Heart right ventricle (tissue), 16 donors: ENCODE measurements around the gene SLAMF6. TPM values are rescaled to one million over a fixed set of nuclear protein-coding genes. Genes with fewer than 3 reads are reported as not detected.
A peak's percentile ranks its signal among the peaks of the same experiment; 100 is the strongest.
"Not testable (repeated sequence)": the region's sequence is repeated elsewhere in the genome, so short reads cannot be mapped to it uniquely, and the experiment has no call there.

Source experiments
- ATAC-seq, 8 donors: fragments of 200-7000 bp; cut with Tn5 transposase; one replicate each; pipeline ENCODE4 v1.9.1; 2020; ENCODE audit warnings: mild to moderate bottlenecking in 8 of 8, moderate library complexity in 8 of 8, moderate number of reproducible peaks in 1 of 8
- DNase-seq, 2 donors: peaks; one replicate each; pipeline ENCODE4 v3.0.0-alpha.2; 2020
- H3K27ac ChIP-seq, 10 donors: fragments of 200-600 bp; sonication (generic) in 2 of 10; one replicate each; pipeline versions ENCODE4 v1.5.0 to v1.8.0; 2020 to 2022; ENCODE audit warnings: mild to moderate bottlenecking in 3 of 10
- H3K27me3 ChIP-seq, 7 donors: fragments of 200-600 bp; one replicate each; pipeline ENCODE4 v1.8.0; 2021 to 2022; ENCODE audit warnings: mild to moderate bottlenecking in 2 of 7
- H3K36me3 ChIP-seq, 9 donors: fragments of 200-600 bp; sonication (generic) in 1 of 9; one replicate each; pipeline versions ENCODE4 v1.5.0 to v1.8.0; 2020 to 2022; ENCODE audit warnings: mild to moderate bottlenecking in 2 of 9
- H3K4me1 ChIP-seq, 9 donors: fragments of 200-600 bp; sonication (generic) in 1 of 9; one replicate each; pipeline versions ENCODE4 v1.5.0 to v1.8.0; 2020 to 2022; ENCODE audit warnings: mild to moderate bottlenecking in 4 of 9
- H3K4me3 ChIP-seq, 10 donors: fragments of 200-600 bp; sonication (generic) in 2 of 10; one replicate each; pipeline versions ENCODE4 v1.5.0 to v1.8.0; 2020 to 2022; ENCODE audit warnings: mild to moderate bottlenecking in 7 of 10, moderate library complexity in 2 of 10
- H3K9me3 ChIP-seq, 11 donors: fragments of 200-600 bp in 10 of 11; sonication (generic) in 2 of 11; one replicate each; pipeline versions ENCODE4 v1.5.0 to v1.8.0; 2013 to 2022; ENCODE audit warnings: mild to moderate bottlenecking in 2 of 11, control low read depth in 1 of 11, moderate library complexity in 1 of 11
- CTCF ChIP-seq, 9 donors: fragments of 200-600 bp; sonication (generic) in 2 of 9; IDR thresholded peaks; one replicate each; pipeline versions ENCODE4 v1.5.0 to v1.8.0; 2021 to 2022; ENCODE audit warnings: antibody characterized with exemption in 9 of 9, mild to moderate bottlenecking in 5 of 9, moderate library complexity in 1 of 9
- WGBS, 2 donors: extraction: QIAGEN DNeasy Blood & Tissue Kit; methylation state at CpG; one replicate each; pipeline ENCODE4 v1.1.7; 2013; ENCODE audit warnings: inconsistent platforms in 1 of 2; 5-methylcytosine and 5-hydroxymethylcytosine counted together
- intact Hi-C, 10 donors: fragments of 100-400 bp; cut with DNase I; formaldehyde crosslinking; loops; one replicate each; pipeline versions ENCODE4 v1.11.1 to v1.14.2; 2022
- polyA plus RNA-seq, 2 donors: library from polyadenylated mRNA; stranded (reverse); fragments of 200-250 nt; gene quantifications; one replicate each; pipeline ENCODE4 v1.2.3, GENCODE V29; 2013
- total RNA-seq, 10 donors: library from RNA; stranded (reverse); fragmentation: NEBNext Ultra II Directional in 3 of 10; extraction: Animal tissue kit (Norgen Biotek cat#: 25700) in 3 of 10; gene quantifications; one replicate each; pipeline versions ENCODE4 v1.2.1 to v1.2.4, GENCODE V29; 2021 to 2023
- donor health status: Arrhythmogenic right ventricular cardiomyopathy.
- donor health status: ischemic (EF 13 %, LVEDD 7.1; RV severe dilation, severe dysfunction).
- donor health status: healthy with polysubstance abuse.
- donor health status: DM: no; HTN: yes; CAD: no.
- donor health status: DM: no; HTN: no; CAD: no.
- donor health status: ischemic (EF 25% LVEDD 6.9; RV normal size, moderate dysfunction).
- donor health status: ischemic (EF 25% LVEDD 5.7; RV mildly dilated, moderate dysfunction).
- donor health status: healthy.
- donor health status: DM: yes; HTN: yes; CAD: no.
- donor health status: Ischemic cardiomyopathy.
- donor health status: ischemic (EF 35%, LVEDD 5.7; RV mildly dilated, moderate dysfunction).
- donor health status: nonischemic (EF 11% LVEDD 7.7; RV severe dilation, severe dysfunction).
- donor health status: DM: yes; HTN: yes; CAD: no.
- donor health status: PGD.
- donor health status: ischemic (EF 29% LVEDD 5.4; RV normal size, mild dysfunction).
- donor health status: nonischemic (EF 23%, LVEDD 6.1; RV moderate dilation, normal function).

SLAMF6 gene
- total and polyA plus RNA-seq, 12 donors, result 0.10 to 2.7 (median 0.33) TPM; not detected in 3

DNA sequence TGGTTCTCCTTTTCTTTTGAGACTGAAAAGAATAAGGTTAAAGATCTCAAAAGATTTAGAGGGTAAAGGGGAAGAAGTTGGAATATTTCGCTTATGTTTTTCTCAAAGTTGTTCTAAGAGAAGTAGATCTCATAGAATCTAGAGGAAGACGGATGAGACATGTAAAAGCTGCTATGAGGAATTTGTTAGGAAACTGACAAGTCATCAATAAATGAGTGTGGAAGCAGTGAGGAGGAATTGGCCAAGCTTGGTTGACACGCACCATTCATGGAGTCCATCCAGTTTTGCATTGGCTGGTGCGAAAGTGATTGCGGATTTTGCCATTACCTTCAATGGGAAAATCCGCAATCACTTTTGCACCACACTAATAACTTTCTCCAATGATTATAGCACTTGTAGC, 20.0 kb downstream of the SLAMF6 start:
- DNase-seq (no peak), ATAC-seq (no peak)
- H3K9me3 ChIP-seq, result peaks cover 0 to 53% (median 14%) of the 10 kb centered on the region in 11 donors
- H3K4me3 ChIP-seq, result no peak overlapping the region
- WGBS, 2 donors, result 93% methylated on average over 6 of the region's 6 CpGs
- H3K4me1 ChIP-seq, result peaks cover 0 to 7% (median 0%) of the 10 kb centered on the region in 9 donors
- H3K27me3 ChIP-seq, result peaks cover 0 to 8% (median 0%) of the 10 kb centered on the region in 7 donors
- H3K27ac ChIP-seq, result no peak overlapping the region
- no peaks in the 10 kb centered on the region for H3K36me3 ChIP-seq
- TF ChIP-seq CTCF (IDR thresholded peaks at IDR 0.05), result no peak
- intact Hi-C loops, result loop anchor here in 1 of 10 donors (10.0 kb wide), 1 partner anchor 442 kb away; no protein-coding TSS in a partner anchor

- peak overlapping the region in 1 of 10 donors; percentile 76 for H3K27ac ChIP-seq
- ATAC-seq (no peak), DNase-seq (no peak)
- no peaks in the 10 kb centered on the region for H3K36me3 ChIP-seq
- WGBS, 2 donors, result 47 to 57% methylated on average over 1 of the region's 1 CpG
- H3K9me3 ChIP-seq, result peaks cover 0 to 28% (median 7%) of the 10 kb centered on the region in 11 donors
- no peak overlapping the region for H3K4me3 ChIP-seq
- no peak for TF ChIP-seq CTCF (IDR thresholded peaks at IDR 0.05)
- intact Hi-C loops, result loop anchor here in 1 of 10 donors (10.0 kb wide), 1 partner anchor 444 kb away; no protein-coding TSS in a partner anchor
- H3K27me3 ChIP-seq, result peaks cover 0 to 8% (median 0%) of the 10 kb centered on the region in 7 donors
- H3K4me1 ChIP-seq, result peaks cover 0 to 7% (median 0%) of the 10 kb centered on the region in 9 donors
Measured at GRCh38 chr1:160500321-160500990, 22.6 kb downstream of the SLAMF6 start.

- H3K4me1 ChIP-seq, result peaks cover 0 to 7% (median 0%) of the 10 kb centered on the region in 9 donors
- no peak for DNase-seq
- WGBS, 2 donors, result 76 to 92% methylated on average over 1 of the region's 1 CpG
- peaks cover 0 to 8% (median 0%) of the 10 kb centered on the region in 7 donors for H3K27me3 ChIP-seq
- H3K36me3 ChIP-seq, result no peaks in the 10 kb centered on the region
- H3K4me3 ChIP-seq, result no peak overlapping the region
- peaks cover 0 to 20% (median 4%) of the 10 kb centered on the region in 11 donors for H3K9me3 ChIP-seq
- ATAC-seq, result peak in 6 of 8 donors; percentile 43 to 79 (median 67)
- intact Hi-C loops, result loop anchor here in 1 of 10 donors (10.0 kb wide), 1 partner anchor 445 kb away; no protein-coding TSS in a partner anchor
- TF ChIP-seq CTCF (IDR thresholded peaks at IDR 0.05), result no peak
- H3K27ac ChIP-seq, result peak overlapping the region in 1 of 10 donors; percentile 79
Measured at GRCh38 chr1:160499631-160500030, 23.4 kb downstream of the SLAMF6 start.

DNA sequence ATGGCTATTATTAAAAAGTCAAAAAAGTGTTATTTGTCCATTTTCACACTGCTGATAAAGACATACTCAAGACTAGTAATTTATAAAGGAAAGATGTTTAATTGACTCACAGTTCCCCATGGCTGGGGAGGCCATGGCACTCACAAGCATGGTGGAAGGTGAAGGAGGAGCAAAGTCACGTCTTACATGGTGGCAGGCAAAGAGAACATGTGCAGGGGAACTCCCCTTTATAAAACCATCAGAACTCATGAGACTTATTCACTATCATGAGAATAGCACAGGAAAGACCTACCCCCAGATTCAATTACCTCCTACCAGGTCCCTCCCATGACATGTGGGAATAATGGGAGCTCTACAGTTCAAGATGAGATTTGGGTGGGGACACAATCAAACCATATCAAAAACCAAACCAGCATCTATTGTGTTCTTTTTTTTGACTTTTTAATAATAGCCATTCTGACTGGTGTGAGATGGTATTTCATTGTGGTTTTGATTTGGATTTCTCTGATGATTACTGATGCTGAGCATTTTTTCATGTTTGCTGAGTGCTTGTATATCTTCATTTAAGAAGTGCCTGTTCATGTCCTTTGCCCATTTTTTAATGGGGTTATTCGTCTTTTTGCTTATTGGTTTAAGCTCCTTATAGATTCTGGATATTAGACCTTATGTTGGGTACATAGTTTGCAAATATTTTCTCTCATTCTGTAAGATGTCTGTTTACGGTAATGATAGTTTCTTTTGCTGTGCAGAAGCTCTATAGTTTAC, 24.6 kb downstream of the SLAMF6 start:
- DNase-seq, intact Hi-C loops, H3K4me1 ChIP-seq, H3K27me3 ChIP-seq, ATAC-seq, H3K4me3 ChIP-seq, H3K36me3 ChIP-seq: not testable (repeated sequence)
- peaks cover 0 to 20% (median 0%) of the 10 kb centered on the region in 11 donors for H3K9me3 ChIP-seq
- peak overlapping the region in 1 of 10 donors; percentile 79 for H3K27ac ChIP-seq
- 72 to 80% methylated on average over 3 of the region's 3 CpGs for WGBS, 2 donors
